Activated CD4-positive, CD25-positive, alpha-beta regulatory T cell treated with anti-CD3 and anti-CD28 coated beads, Interleukin-2, amount 50 U/mL, for 24 hours (primary cell): ENCODE measurements around the gene CCDC122.
"Not testable (repeated sequence)": the region's sequence is repeated elsewhere in the genome, so short reads cannot be mapped to it uniquely, and the experiment has no call there.

Experiments used
- ATAC-seq, 2 donors: fragments of 150-1000 bp; cut with Tn5 transposase; one replicate each; pipeline ENCODE4 v1.10.0; 2021; ENCODE audit warnings: mild to moderate bottlenecking in 1 of 2, moderate library complexity in 1 of 2

CCDC122 gene

DNA sequence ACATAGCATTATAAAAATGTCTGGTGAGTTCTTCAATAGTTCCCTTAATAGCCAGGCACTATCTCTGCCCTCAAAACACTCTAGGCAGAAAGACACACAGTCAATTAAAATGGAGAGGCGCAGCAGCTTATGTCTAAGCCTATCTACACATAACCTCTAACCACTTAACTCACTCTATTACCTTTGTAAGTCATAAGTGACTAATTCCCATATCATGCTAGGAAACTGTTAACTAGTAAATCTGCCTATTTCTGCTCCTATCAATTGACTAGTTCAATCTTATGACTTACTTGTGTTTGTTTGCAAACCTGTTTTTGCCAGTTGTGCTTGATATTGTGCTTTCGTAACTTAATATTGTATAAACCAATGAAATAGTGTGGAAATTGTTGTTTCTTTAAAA lies 3.2 kb downstream of the CCDC122 start:
- peak in 1 of 2 donors; percentile 18 for ATAC-seq

DNA sequence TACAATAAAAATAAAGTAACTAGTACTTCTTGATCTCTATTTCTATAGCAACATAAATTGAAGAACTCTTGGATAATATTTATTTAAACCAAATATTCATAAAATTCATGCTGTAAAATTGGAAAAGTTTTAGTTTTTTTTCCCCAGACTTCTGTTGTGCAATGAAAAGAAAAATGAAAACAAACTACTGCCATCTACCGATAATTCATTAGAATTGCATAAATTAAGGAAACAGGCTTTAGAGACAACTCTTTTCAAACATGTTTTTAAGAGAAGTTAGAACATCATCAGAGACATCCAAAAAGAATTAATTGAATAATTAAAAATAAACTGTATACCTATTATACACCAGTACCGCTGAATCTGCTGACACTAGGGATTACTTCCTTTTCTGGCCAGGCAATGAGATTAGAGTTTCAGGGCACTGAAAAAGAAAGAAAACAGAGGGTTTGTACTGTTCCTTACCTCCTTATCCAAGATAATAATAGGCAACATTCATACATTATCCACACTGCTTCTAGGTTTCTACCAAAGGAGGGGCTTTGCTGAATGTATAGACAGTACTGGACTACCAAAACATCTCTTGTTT lies 4.9 kb downstream of the CCDC122 start:
- ATAC-seq: no peak

DNA sequence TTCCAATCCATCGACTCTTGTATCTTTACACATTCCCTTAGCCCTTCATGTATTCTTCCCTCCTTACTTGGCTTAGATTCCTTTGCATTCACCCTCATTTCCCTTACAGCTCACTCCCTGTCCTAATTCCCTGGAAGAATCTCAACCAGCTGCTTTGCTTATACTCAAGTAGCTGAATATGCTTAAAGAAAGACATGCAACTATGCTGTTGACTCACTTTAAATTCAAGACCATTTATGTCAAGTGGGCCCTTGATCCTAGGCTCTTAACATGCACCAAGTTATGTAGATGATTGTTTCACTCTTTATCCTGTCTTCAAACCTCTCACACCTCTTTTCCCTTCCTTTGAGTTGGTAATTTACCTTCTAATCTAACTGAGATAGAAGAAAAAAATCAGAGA lies 7.4 kb downstream of the CCDC122 start:
- ATAC-seq: no peak

DNA sequence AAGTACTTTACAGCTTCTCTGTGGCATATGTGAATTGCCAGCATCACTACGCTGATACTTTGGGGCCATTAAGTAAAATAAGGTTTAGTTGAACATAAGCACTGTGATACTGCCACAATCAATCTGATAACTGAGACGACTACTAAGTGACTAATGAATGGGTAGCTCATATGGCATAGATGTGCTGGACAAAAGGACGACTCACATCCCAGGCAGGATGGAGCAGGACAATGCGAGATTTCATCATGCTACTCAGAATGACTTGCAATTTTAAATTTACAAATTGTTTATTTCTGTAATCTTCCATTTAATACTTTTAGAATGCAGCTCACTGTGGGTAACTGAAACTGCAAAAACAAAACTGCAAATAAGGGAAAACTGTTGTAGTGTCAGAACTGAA lies 13.6 kb downstream of the CCDC122 start:
- no peak for ATAC-seq

DNA sequence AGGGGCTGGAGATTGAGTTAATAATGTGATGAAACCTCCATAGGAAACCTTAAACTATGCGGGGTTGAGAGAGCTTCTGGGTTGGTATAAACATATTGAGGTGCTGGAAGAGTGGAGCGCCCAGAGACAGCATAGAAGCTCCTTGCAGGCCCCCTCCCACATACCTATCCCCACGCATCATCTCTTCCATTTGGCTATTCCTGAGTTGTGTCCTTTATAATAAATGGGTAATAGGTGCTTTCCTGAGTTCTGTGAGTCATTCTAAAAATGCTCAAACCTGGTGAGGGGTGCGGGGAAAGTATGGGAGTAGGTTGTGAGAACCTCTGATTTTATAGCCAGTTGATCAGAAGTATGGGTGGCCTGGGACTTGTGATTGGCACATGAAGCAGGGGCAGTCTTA lies 14.6 kb downstream of the CCDC122 start:
- no peak for ATAC-seq

DNA sequence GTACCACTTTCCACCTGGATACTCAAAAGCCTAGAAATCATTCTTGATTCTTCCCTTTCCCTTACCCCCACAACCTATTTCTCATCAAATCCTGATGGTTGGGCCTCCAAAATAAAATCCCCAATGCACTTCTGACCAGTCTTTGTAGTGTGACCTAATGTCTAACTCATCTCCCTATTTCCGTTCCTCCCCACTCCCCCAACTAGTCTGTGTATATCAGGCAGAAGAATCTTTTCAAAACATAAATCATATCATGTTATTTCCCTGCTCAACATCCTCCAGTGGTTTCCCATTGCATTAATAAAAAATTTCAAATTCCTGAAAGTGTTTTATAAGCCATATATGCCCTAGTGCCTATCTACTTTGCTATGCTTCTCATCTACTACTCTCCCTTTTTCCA lies 17.7 kb downstream of the CCDC122 start:
- ATAC-seq: no peak

DNA sequence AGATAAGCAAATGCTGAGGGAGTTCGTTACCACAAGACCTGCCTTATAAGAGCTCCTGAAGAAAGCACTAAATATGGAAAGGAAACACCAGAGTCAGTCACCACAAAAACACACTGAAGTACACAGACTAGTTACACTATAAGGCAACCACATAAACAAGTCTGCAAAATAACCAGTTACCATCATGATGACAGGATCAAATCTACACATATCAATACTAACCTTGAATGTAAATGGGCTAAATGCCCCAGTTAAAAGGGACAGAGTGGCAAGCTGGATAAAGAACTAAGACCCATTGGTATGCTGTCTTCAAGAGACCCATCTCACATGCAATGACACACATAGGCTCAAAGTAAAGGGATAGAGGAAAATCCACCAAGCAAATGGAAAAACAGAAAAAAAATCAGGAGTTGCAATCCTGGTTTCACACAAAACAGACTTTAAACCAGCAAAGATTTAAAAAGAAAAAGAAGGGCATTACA lies 26.6 kb downstream of the CCDC122 start:
- ATAC-seq: no peak

DNA sequence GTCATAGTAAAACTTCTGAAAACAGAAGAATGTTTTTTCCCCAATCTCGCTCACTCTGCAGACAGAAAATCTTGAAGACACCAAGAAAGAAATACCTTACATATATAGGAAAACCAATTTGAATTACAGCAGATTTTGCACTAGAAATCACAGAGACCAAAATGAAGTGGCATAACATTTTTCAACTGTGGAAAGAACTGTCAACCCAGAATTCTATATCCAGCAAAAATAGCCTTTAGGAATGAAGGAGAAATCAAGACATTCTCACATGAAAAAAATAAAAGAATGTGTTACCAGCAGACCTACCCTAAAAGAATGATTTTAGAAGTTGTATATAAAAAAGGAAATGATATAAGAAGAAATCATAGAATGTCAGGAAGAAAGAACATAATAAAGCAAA lies 28.7 kb downstream of the CCDC122 start:
- no peak for ATAC-seq

DNA sequence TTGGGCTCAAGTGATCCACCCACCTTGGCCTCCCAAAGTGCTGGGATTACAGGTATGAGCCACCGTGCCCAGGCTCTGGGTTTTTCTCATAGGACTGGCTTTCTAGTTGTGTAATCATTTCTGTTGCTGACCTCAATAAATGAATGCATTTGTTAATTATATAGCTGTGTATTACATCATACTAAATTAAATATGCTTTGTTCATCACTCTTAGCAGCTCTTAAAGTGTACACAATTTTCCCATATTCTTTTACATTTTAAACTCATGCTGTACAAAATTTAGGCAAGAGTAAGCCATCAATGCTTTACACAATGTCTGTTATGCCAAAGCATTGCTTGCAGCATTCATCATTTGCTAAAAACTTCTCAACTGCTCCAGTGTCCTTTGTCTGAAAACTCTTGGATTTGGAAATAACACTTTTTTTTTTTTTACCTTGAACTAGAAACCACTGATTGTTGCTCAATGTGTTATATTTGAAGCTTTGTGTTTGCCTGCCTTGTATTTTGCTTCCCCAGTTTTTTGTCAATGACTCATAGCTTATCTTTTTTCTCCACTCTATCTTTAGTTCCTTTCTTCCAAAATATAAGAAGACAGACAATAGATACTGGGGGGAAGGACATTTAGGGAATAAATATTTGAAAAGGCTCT lies 31.4 kb downstream of the CCDC122 start:
- ATAC-seq: no peak

DNA sequence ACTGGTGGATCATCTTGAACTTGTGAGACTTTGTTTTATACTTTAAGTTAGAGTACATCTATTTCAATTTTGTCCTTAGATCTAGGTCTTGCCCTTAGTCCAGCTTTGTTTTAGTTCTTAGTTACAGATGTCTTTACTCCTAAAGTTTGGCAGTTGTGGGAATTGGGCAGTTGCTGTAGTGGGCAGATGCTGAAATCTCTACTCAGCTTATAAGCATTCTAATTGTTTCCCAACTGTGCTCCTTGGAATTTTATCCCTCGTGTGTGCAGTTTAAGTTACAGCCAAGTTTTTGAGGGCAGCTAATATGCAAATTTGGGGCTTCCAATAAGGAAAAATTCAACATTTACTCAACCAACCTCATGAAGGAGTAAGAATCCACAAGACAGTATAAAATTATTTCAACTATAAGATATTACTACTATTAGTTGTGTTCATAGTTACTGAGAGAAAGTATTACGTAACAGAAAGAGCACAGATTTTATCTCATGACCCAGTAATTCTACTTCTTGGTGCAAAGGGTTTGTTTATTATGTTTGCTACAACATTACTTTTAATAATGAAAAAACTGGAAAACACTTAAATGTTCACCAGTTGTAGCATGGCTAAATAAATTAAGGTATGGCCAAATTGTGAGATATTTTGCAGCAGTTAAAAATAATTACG lies 32.9 kb downstream of the CCDC122 start:
- ATAC-seq: no peak

DNA sequence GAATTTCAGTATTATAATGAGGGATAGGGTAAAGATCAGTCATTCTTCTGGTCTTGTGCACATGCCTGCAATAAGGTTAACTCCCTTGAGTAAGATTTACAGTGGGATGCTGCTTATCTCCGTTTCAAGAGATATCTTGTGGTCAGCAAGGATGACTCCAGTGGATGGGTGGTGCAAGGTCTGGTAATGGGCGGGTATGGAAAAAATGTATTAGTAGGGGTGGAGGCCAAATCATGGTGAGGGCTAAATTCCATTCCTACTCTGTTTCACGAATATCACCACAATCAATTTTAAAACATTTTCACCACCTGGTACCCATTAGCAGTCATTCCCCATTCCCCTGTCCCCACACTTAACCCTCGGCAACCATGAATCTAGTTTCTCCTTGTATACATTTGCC lies 40.6 kb downstream of the CCDC122 start:
- ATAC-seq: no peak

DNA sequence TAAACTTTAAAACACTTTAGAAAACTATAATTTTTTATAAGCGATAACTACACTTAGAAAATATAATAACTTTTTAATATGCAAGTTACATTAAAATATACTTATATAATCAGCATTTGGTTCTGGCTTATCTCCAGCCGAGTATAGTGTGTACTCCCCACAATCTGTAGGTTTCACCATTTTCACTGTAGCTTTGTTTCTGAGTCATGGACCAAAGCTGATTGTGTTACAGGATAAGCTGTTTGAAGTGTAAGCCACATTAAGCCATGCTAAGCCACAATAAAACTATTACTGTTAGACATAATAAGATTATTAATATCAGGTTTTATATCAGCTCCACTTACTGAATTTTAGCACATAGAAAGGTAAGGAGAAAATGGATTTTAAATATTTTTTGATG lies 43.8 kb downstream of the CCDC122 start:
- no peak for ATAC-seq

DNA sequence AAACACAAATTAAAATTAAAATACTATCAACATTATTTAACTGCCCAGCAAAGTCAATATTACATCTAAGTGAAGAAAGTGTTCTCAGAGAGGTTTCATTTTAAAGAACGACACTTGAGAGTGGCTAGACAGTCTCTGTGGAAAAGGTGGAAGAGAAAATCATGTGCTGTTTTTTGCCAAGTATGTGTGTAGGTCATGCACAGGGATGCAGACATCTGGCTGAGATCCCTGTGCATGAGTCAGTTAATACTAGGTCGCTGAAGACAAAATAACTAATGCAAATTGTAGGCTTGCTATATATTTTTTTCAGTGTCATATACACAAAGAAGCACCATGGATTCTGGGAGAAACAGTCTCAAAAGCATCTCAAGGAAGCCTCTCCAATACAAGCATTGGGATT lies 48.5 kb downstream of the CCDC122 start:
- no peak for ATAC-seq

DNA sequence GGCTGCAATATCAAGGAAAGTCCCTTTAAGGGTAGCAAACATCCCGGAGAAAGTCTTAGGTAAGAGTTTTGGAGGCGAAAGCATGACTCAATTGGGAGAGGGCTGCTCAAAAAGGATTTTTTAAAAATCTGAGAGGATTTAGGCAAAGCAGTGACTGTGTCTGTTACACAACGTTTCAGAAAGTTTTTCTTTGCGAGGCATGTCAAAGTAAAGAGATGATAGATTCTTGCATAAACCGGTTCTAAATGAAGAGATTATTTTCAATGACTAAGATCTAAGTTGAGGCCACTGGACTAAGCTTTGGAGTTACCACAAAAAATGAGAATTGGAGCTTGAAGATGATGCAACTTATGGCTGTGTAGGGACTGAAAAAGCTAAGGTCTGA lies 49.1 kb downstream of the CCDC122 start:
- ATAC-seq: no peak

DNA sequence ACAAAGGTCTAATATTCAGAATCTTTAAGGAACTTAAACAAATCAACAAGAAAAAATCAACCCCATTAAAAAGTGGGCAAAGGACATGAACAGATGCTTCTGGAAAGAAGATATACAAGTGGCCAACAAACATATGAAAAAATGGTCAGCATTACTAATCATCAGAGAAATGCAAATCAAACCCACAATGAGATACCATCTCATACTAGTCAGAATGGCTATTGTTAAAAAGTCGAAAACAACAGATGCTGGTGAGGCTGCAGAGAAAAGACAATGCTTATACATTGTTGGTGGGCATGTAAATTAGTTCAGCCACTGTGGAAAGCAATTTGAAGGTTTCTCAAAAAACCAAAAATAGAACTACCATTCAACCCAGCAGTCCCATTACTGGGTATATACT lies 54.9 kb downstream of the CCDC122 start:
- not testable (repeated sequence) for ATAC-seq

DNA sequence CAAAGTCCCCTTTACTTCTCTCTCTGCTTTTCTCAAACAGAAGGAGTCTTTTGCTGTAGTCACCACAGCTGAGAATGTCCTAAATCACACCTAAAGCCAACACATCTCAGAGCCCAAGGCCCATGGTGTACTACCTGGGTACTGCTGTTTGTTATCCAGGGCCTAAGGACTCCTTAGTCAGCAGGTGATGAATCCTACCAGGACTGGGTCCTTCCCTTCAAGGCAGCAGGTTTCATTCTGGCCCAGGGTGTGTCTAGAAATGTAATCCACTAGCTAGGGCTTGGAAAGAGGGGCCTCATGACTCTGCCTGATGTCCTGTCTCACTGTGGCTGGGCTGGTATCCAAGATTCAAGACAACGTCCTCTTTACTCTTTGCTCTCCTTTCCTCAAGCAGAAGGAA lies 56.6 kb downstream of the CCDC122 start:
- ATAC-seq: no peak

DNA sequence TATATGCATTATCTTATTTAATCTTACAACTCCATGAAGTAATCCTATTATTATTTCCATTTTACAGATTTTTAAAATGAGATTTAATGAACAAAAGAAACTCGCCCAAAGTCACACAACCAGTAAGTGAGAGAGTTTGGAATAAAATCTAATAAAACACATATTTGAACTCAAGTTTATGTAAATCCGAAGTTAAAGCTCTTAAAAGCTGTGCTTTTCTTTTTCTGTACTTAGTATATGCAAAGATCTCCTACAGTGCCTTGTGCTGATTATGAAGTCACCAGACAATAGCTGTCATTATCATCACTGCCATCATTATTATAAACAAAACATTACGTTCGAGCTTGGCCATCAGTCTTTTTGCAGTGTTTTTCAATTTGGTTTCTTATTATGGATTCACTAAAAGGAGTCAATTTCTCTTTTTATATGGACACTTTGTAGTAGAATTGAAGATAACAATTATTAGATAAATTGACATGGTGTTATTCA lies 63.1 kb downstream of the CCDC122 start:
- no peak for ATAC-seq

DNA sequence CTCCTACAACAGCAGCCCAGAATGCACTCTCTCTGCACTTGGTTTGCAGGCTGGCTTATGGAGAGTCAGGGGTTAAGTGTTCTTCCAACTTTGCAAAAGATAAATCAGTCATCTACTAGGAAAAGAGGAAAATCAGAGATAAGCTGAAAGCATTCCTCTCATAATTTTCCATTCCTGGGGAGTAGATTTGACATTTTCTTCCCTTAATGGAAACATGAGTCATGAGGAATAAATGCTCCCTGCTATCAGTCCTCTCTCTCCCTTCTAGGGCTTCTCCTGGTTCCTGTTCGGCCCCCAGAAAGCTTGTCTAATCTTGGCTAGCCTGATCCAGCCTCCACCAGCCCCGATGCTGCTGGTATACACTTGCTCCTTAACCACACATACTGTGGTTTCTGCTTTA lies 64.3 kb downstream of the CCDC122 start:
- ATAC-seq: no peak

DNA sequence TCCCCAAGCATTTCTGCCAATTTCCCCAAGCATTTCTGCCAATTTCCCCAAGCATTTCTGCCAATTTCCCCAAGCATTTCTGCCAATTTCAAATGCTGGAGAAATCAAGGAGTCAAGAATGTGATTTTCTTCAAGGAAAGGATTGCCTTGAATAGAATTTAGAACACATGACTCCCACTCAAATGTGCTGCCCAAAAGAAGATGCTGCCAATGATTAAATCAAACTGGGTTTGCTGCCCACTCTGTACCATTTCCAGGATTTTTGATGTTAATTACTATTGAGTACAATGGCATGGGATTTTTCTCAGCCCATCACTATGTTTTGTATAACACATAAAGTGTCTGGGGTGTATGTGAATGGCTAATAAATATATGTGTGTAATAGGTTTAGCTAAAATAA lies 70.9 kb downstream of the CCDC122 start:
- no peak for ATAC-seq

DNA sequence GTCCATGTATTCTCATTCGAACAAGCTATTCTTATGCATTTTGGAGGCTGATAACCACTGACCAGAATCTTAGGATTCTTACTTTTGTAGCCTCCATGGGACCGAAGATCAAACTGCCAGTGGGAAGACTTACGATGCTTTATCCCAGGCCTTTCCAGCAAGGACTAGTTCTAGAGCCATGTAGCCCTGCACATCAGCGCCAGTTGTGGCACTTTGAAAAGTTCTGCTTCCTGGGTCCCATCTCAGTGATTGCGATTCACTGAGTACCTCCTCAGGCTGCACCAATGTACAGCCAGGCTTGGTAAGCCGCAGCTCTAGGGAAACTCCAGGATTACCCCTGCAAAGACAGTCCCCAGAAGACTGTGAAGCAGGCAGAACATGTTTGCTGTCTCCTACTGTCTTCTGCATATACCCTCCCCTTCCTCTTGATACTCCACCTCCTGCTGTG lies 73.8 kb downstream of the CCDC122 start:
- no peak for ATAC-seq

DNA sequence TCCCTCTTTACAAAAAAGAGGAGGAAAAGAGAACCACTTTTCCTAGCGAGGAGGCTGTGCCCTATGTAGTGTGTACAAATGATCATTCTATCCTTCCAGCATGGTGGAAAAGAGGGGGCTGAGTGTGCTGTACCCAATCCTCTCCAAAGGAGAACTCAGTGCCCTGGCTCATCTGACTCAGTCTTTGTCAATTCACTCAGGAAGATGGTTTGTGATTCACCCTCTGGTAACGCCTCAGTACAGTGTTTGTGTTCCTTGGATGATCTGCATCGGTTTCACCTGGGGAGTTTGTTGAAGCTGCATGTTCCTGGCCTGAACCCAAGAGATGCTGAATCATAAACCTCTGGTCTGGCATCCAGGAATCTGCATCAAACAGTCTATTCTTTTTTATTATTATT lies 74.5 kb downstream of the CCDC122 start:
- peak; percentile 73 for ATAC-seq

DNA sequence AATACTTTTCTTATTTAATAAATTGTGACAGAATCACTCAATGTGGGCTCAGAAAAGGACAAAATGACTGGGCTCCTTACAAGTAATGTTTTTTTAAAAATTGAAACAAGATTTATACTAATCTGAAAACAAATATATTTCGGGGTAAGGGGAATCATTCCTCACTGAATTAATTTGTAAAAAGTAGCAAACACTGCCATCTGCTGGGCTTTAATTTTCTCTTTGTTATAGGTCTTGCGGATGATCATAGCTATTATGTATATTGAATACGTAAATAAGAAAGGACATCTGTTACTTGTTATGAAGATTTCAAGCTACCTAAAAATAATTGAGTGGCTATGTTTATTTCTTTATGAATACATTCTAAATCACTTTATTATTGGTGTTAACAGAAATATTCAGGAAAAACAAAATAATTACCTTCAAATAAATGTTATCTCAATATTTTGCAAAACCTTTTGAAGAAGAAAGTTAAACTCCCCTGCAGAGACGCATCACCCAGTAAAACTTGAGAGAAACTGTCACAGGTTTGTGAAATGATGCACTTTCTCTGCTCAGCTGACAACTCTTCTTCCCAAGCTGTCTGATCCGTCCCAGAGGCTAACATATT lies 75.0 kb downstream of the CCDC122 start:
- ATAC-seq: peak; percentile 36

DNA sequence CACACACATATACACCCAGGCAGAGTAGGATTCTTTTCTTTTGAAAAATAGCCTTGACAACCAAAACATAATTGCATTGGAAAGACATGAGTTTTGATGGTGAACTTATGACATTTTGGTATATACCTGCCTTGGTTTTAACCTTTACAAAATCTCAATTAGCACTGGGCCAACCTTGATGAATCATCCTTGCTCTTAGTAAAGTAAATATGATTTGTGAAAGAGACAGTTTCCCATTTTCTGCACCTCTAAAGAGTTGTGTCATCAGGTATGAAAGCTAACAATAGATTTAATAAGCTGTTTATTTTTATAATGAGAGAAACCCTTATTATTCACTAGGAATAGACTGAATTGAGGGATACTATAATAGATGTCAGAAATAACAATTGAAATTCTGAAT lies 77.0 kb downstream of the CCDC122 start:
- no peak for ATAC-seq

DNA sequence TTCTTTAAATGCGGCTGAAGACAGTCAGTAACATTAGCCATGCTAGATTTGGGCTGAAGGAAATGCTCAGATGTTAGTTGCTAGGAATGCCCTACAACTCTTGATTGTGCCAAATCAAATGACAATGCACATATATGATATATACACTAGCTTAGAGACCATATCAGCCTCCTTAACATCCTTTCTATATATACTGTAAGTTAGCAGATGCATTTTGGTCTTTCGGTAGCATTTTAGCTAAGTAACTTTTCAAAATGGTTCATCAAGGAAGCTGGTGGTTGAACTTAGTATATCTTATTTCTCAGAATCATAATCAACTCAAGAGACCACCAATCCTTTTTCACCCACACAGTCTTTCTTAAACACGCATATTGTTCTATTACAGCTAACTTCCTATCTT lies 78.7 kb downstream of the CCDC122 start:
- no peak for ATAC-seq
